HCT116 (cell line): Measurements from ENCODE around the gene KCNQ1OT1. TPM values are rescaled to one million over a fixed set of nuclear protein-coding genes. Genes with fewer than 3 reads are reported as not detected.

Experiments
- ATAC-seq: fragments of 200-7000 bp; cut with Tn5 transposase; 2 replicates; pipeline ENCODE4 v1.9.1; 2020; ENCODE audit warnings: mild to moderate bottlenecking, moderate library complexity
- BruUV-seq: library from RNA; stranded (reverse); fragments of 400-500 nt; replicated peaks from 2 replicates; lab custom pipeline; 2021; lab: Mats Ljungman, UMichigan
- CTCF ChIA-PET: fragments of 300-600 bp; sonication (Branson Sonifier 250); formaldehyde crosslinking; loops from one replicate; lab custom pipeline; 2021; ENCODE audit warnings: antibody characterized with exemption; lab: Charles Lee
- POLR2A ChIA-PET: fragments of 300-600, 350-600 bp; sonication (Branson Sonifier 250); formaldehyde crosslinking; loops from one replicate; lab custom pipeline; 2021; ENCODE audit warnings: antibody characterized with exemption; lab: Charles Lee
- RAD21 ChIA-PET, 2 experiments: fragments of 300-600 bp; sonication (Branson Sonifier 250); formaldehyde crosslinking; loops; one replicate each; lab custom pipeline; 2023; ENCODE audit warnings: low total read pairs in 2 of 2; ENCODE audit not compliant: uncharacterized antibody in 2 of 2, unreplicated experiment in 2 of 2, low non-redundant PET in 1 of 2; lab: Charles Lee
- DNase-seq: peaks from one replicate; pipeline ENCODE4 v3.0.0-alpha.2; 2010; ENCODE audit warnings: low read depth, low spot score
- H2AFZ ChIP-seq: fragments of 200-600 bp; shearing (Covaris generic), sonication (generic); 2 replicates; pipeline ENCODE4 v1.6.1; 2017; ENCODE audit warnings: low read depth, mixed run types, mixed read lengths, antibody characterized with exemption, low read length; ENCODE audit not compliant: poor library complexity, severe bottlenecking
- H3K27ac ChIP-seq: 2 replicates; pipeline ENCODE4 v1.5.1; 2012; ENCODE audit warnings: low read depth, low read length
- H3K27me3 ChIP-seq: fragments of 200-600 bp; sonication (generic); 2 replicates; pipeline ENCODE4 v1.6.1; 2016; ENCODE audit warnings: mixed run types, low read length, mixed read lengths; ENCODE audit not compliant: insufficient read depth
- H3K36me3 ChIP-seq, 2 experiments: fragments of 200-500 bp in 1 of 2; fragments of 200-600 bp in 1 of 2; sonication (Bioruptor generic) in 1 of 2; sonication (generic) in 1 of 2; 2 replicates each; pipeline versions ENCODE4 v1.5.1 to v1.6.1; 2014 to 2016; ENCODE audit warnings: low read length in 2 of 2, inconsistent platforms in 1 of 2, mixed read lengths in 1 of 2, mixed run types in 1 of 2; ENCODE audit not compliant: insufficient read depth in 2 of 2, control insufficient read depth in 1 of 2
- H3K4me1 ChIP-seq, 2 experiments: fragments of 200-600 bp in 1 of 2; sonication (generic) in 1 of 2; 2 replicates each; pipeline versions ENCODE4 v1.5.1 to v1.6.1; 2012 to 2017; ENCODE audit warnings: low read length in 2 of 2, inconsistent platforms in 1 of 2, mild to moderate bottlenecking in 1 of 2, mixed read lengths in 1 of 2, mixed run types in 1 of 2, moderate library complexity in 1 of 2; ENCODE audit not compliant: insufficient read depth in 2 of 2, control insufficient read depth in 1 of 2
- H3K4me2 ChIP-seq: fragments of 200-600 bp; sonication (generic); 2 replicates; pipeline ENCODE4 v1.6.1; 2017; ENCODE audit warnings: mixed run types, low read length, mixed read lengths
- H3K4me3 ChIP-seq, 2 experiments: fragments of 200-600 bp in 1 of 2; sonication (generic) in 1 of 2; replicated peaks in 1 of 2; 2 replicates each; pipeline ENCODE4 v1.5.1; 2011 to 2016; ENCODE audit warnings: low read length in 2 of 2, control low read depth in 1 of 2, low read depth in 1 of 2, mild to moderate bottlenecking in 1 of 2, mixed read lengths in 1 of 2, mixed run types in 1 of 2
- H3K79me2 ChIP-seq: fragments of 200-600 bp; sonication (generic); 2 replicates; pipeline ENCODE4 v1.6.1; 2017; ENCODE audit warnings: mild to moderate bottlenecking, mixed run types, low read length, moderate library complexity, mixed read lengths; ENCODE audit not compliant: insufficient read depth
- H3K9ac ChIP-seq: fragments of 200-600 bp; sonication (generic); 2 replicates; pipeline ENCODE4 v1.6.1; 2016; ENCODE audit warnings: low read length, mixed read lengths
- H3K9me2 ChIP-seq: fragments of 200-600 bp; sonication (generic), shearing (Covaris generic); 2 replicates; pipeline ENCODE4 v1.6.1; 2017; ENCODE audit warnings: mixed run types, mild to moderate bottlenecking, moderate library complexity; ENCODE audit not compliant: insufficient read depth
- H3K9me3 ChIP-seq, 2 experiments: fragments of 200-500 bp in 1 of 2; fragments of 200-600 bp in 1 of 2; sonication (Bioruptor generic) in 1 of 2; sonication (generic) in 1 of 2; 2 replicates each; pipeline ENCODE4 v1.6.1; 2014 to 2017; ENCODE audit warnings: low read length in 2 of 2, mixed read lengths in 2 of 2, inconsistent platforms in 1 of 2, low read depth in 1 of 2, mild to moderate bottlenecking in 1 of 2, mixed run types in 1 of 2, moderate library complexity in 1 of 2; ENCODE audit not compliant: control insufficient read depth in 1 of 2, insufficient read depth in 1 of 2
- H4K20me1 ChIP-seq: fragments of 200-600 bp; sonication (generic), shearing (Covaris generic); 2 replicates; pipeline ENCODE4 v1.6.1; 2017; ENCODE audit warnings: mixed run types, mild to moderate bottlenecking, moderate library complexity; ENCODE audit not compliant: insufficient read depth
- CBX3 ChIP-seq: IDR thresholded peaks from 2 replicates; pipeline ENCODE4 v1.6.1; 2012; ENCODE audit warnings: low read depth
- EZH2 ChIP-seq: fragments of 200-600 bp; sonication (generic); IDR thresholded peaks from 2 replicates; pipeline ENCODE4 v1.6.1; 2017; ENCODE audit warnings: antibody characterized with exemption, mixed run types
- JUND ChIP-seq: IDR thresholded peaks from 2 replicates; pipeline ENCODE4 v1.6.1; 2012
- POLR2AphosphoS5 ChIP-seq: IDR thresholded peaks from 2 replicates; pipeline ENCODE4 v1.6.1; 2011; ENCODE audit warnings: mild to moderate bottlenecking, low read depth, low read length, moderate library complexity
- SIN3A ChIP-seq: IDR thresholded peaks from 2 replicates; pipeline ENCODE4 v1.6.1; 2012; ENCODE audit warnings: low read depth
- SRF ChIP-seq: IDR thresholded peaks from 2 replicates; pipeline ENCODE4 v1.6.1; 2012; ENCODE audit warnings: low read depth
- TCF7L2 ChIP-seq: IDR thresholded peaks from 2 replicates; pipeline ENCODE4 v1.7.0; 2011; ENCODE audit warnings: borderline replicate concordance, inconsistent platforms; ENCODE audit not compliant: insufficient read depth, insufficient read length; ENCODE audit errors: extremely low read depth
- YY1 ChIP-seq: IDR thresholded peaks from 2 replicates; pipeline ENCODE4 v1.6.1; 2011; ENCODE audit warnings: low read length, low read depth, moderate library complexity, mild to moderate bottlenecking; ENCODE audit not compliant: insufficient replicate concordance; ENCODE audit errors: extremely low read depth
- ZBTB33 ChIP-seq: IDR thresholded peaks from 2 replicates; pipeline ENCODE4 v1.6.1; 2011; ENCODE audit warnings: mild to moderate bottlenecking, low read length, moderate library complexity; ENCODE audit not compliant: insufficient replicate concordance; ENCODE audit errors: extremely low read depth
- ZFX ChIP-seq: fragments of 450-650 bp; IDR thresholded peaks from 2 replicates; pipeline ENCODE4 v1.6.1; 2017
- ZNF274 ChIP-seq: fragments of 200-500 bp; sonication (Bioruptor generic); IDR thresholded peaks from 2 replicates; pipeline ENCODE4 v1.6.1; 2014; ENCODE audit warnings: mild to moderate bottlenecking, low read depth, low read length, inconsistent platforms
- intact Hi-C: fragments of 100-400 bp; cut with micrococcal nuclease; formaldehyde crosslinking; loops from 2 replicates; pipeline ENCODE4 v1.10.0; 2022
- total RNA-seq: library from RNA; stranded (reverse); gene quantifications from one replicate; pipeline ENCODE4 v1.2.1, GENCODE V29; 2021; ENCODE audit not compliant: unreplicated experiment

The KCNQ1OT1 gene
- total RNA-seq, 1 experiment from 2014 or later, result 1.1 TPM

GRCh38 chr11:2645779-2646118, 54.0 kb downstream of the KCNQ1OT1 start:
- TF ChIP-seq SIN3A (no peak), JUND (no peak), POLR2AphosphoS5 (no peak), YY1 (no peak), EZH2 (no peak), ZNF274 (no peak), CBX3 (no peak), TCF7L2 (no peak), SRF (no peak), ZFX (no peak), ZBTB33 (no peak)
- CTCF ChIA-PET, result no interaction called here
- Histone ChIP-seq H3K79me2 (no peaks in the 10 kb centered on the region), H2AFZ (no peak overlapping the region), H3K27me3 (no peaks in the 10 kb centered on the region), H3K36me3 (no peaks in the 10 kb centered on the region), H3K4me3 (no peak overlapping the region), H3K9ac (no peak overlapping the region), H3K9me3 (peaks cover 16 to 21% of the 10 kb centered on the region in 2 experiments; a peak in 3 of 4 replicates), H3K4me1 (no peaks in the 10 kb centered on the region), H3K9me2 (no peaks in the 10 kb centered on the region), H4K20me1 (no peaks in the 10 kb centered on the region), H3K4me2 (no peak overlapping the region), H3K27ac (no peak overlapping the region)
- BruUV-seq, result no TSS peak
- POLR2A ChIA-PET, result no interaction called here
- intact Hi-C loops, result no loop called here
- RAD21 ChIA-PET, result no interaction called here
- ATAC-seq, result no peak
- DNase-seq, result no peak
